HG03066 (cell line): ENCODE results near the gene MRPS9.

Source experiments
- ATAC-seq: cut with Tn5 transposase; IDR thresholded peaks from one replicate; pipeline ENCODE4 v1.9.1; 2021; ENCODE audit warnings: low read depth; ENCODE audit not compliant: unreplicated experiment

MRPS9 gene

GRCh38 chr2:105144941-105145300 lies 107.1 kb downstream of the MRPS9 start:
- ATAC-seq: no peak

DNA sequence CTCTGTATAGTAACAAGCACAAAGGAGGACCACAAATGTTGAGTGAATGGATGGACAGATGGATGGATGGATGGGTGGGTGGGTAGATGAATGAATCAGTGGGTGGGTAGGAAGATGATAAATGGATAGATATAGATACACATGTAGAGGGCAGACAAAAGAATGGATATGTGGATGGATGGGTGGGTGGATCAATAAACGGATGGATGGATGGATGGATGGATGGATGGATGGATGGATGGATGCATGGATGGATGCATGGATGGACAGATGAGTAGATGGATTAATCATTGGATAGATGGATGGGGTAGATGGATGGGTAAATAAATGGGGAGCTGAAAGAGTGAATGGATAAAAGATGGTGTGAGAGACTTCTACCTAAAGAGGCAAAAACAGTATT lies 111.4 kb downstream of the MRPS9 start:
- no peak for ATAC-seq
